Right lobe of liver (tissue), 6 donors: ENCODE measurements around the gene P2RX2. TPM values are rescaled to one million over a fixed set of nuclear protein-coding genes. Genes with fewer than 3 reads are reported as not detected.

Experiments
- ATAC-seq, 4 donors: fragments of 200-7000 bp; cut with Tn5 transposase; one replicate each; pipeline ENCODE4 v1.9.1; 2020; ENCODE audit warnings: mild to moderate bottlenecking in 4 of 4, moderate library complexity in 4 of 4
- DNase-seq, 3 donors: peaks; one replicate each; pipeline ENCODE4 v3.0.0-alpha.2; 2020
- H3K27ac ChIP-seq, 3 donors: fragments of 200-600 bp; one replicate each; pipeline ENCODE4 v1.8.0; 2022
- H3K27me3 ChIP-seq, 2 donors: fragments of 200-600 bp; one replicate each; pipeline ENCODE4 v1.8.0; 2022
- H3K36me3 ChIP-seq, 4 donors: fragments of 200-600 bp; sonication (generic) in 1 of 4; one replicate each; pipeline versions ENCODE4 v1.5.1 to v1.8.0; 2017 to 2022; ENCODE audit warnings: control low read depth in 1 of 4
- H3K4me1 ChIP-seq, 4 donors: fragments of 200-600 bp; sonication (generic) in 1 of 4; one replicate each; pipeline versions ENCODE4 v1.5.1 to v1.8.0; 2017 to 2022; ENCODE audit warnings: control low read depth in 1 of 4
- H3K4me3 ChIP-seq, 3 donors: fragments of 200-600 bp; one replicate each; pipeline ENCODE4 v1.8.0; 2022
- H3K9me3 ChIP-seq, 4 donors: fragments of 200-600 bp; sonication (generic) in 1 of 4; one replicate each; pipeline versions ENCODE4 v1.5.1 to v1.8.0; 2017 to 2022; ENCODE audit warnings: control low read depth in 1 of 4
- POLR2A ChIP-seq: fragments of 450-650 bp; IDR thresholded peaks from one replicate; pipeline ENCODE4 v1.6.1; 2017; ENCODE audit warnings: antibody characterized with exemption, mild to moderate bottlenecking
- WGBS: methylation state at CpG from one replicate; pipeline ENCODE4 v1.1.6; 2018; ENCODE audit warnings: low coverage, low lambda C conversion rate; ENCODE audit not compliant: insufficient coverage; ENCODE audit errors: missing lambda C conversion rate; 5-methylcytosine and 5-hydroxymethylcytosine counted together
- intact Hi-C, 2 donors: fragments of 100-400 bp; cut with DNase I; formaldehyde crosslinking; loops; one replicate each; pipeline versions ENCODE4 v1.11.2 to v1.14.1; 2022
- total RNA-seq, 6 experiments: library from RNA; depleted of rRNA in 2 of 6; stranded (reverse); fragments of >200 nt in 2 of 6; fragmentation: NEBNext Ultra II Directional in 3 of 6; extraction: Animal tissue kit (Norgen Biotek cat#: 25700) in 3 of 6; gene quantifications; one replicate each; pipeline versions ENCODE4 v1.1.0 to v1.2.4, GENCODE V29; 2016 to 2023
- TF ChIP-seq, protein P1 (sequence below), 4 donors: fragments of 200-600 bp in 3 of 4; fragments of 450-650 bp in 1 of 4; IDR thresholded peaks; one replicate each; pipeline versions ENCODE4 v1.5.1 to v1.8.0; 2016 to 2022; ENCODE audit warnings: antibody characterized with exemption in 4 of 4, mild to moderate bottlenecking in 2 of 4
- donor health status: DM: no; HTN: yes; CAD: no.
- donor health status: DM: no; HTN: no; CAD: no.
- donor health status: DM: no; HTN: no; CAD: no.
- donor health status: DM: no; HTN: yes; CAD: no.
- donor health status: DM: no; HTN: yes; CAD: no.

The P2RX2 gene
- total RNA-seq, 6 experiments from 2014 or later: not detected

- intact Hi-C loops: no loop called here
- no peak overlapping the region for H3K4me3 ChIP-seq
- no peaks in the 10 kb centered on the region for H3K9me3 ChIP-seq
- TF ChIP-seq, protein P1, sequence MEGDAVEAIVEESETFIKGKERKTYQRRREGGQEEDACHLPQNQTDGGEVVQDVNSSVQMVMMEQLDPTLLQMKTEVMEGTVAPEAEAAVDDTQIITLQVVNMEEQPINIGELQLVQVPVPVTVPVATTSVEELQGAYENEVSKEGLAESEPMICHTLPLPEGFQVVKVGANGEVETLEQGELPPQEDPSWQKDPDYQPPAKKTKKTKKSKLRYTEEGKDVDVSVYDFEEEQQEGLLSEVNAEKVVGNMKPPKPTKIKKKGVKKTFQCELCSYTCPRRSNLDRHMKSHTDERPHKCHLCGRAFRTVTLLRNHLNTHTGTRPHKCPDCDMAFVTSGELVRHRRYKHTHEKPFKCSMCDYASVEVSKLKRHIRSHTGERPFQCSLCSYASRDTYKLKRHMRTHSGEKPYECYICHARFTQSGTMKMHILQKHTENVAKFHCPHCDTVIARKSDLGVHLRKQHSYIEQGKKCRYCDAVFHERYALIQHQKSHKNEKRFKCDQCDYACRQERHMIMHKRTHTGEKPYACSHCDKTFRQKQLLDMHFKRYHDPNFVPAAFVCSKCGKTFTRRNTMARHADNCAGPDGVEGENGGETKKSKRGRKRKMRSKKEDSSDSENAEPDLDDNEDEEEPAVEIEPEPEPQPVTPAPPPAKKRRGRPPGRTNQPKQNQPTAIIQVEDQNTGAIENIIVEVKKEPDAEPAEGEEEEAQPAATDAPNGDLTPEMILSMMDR (IDR thresholded peaks at IDR 0.05): no peak
- TF ChIP-seq POLR2A: no peak
- no peaks in the 10 kb centered on the region for H3K27me3 ChIP-seq
- no peaks in the 10 kb centered on the region for H3K36me3 ChIP-seq
- ATAC-seq (no peak), DNase-seq (no peak)
- H3K27ac ChIP-seq: no peak overlapping the region
- H3K4me1 ChIP-seq: no peaks in the 10 kb centered on the region
- WGBS: 81% methylated on average over 20 of the region's 29 CpGs
These were observed 34.8 kb upstream of the P2RX2 start for GRCh38 chr12:132583736-132584135.

DNA sequence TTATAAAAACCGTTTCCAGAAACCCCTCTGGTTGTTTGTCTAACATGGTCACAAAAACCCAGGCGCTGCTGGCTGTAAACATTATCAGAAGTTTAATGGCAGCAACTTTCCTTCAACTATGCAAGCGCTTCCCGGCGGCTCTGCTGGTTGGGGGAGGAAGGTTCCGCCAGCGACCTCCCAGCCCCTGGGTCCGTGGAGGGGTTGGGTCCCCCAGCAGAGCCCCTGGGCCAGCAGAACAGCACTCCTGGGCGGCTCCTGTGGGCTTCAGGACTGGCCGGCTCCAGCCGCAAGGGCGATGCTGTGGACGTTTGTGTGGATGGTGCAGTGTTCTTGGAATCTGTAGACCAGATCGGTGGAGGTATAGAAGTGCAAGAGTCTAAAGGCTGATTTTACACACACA, 34.1 kb upstream of the P2RX2 start:
- no peaks in the 10 kb centered on the region for H3K27me3 ChIP-seq
- no peak for TF ChIP-seq POLR2A
- TF ChIP-seq, protein P1 (IDR thresholded peaks at IDR 0.05): no peak
- ATAC-seq (no peak), DNase-seq (no peak)
- H3K4me3 ChIP-seq: no peak overlapping the region
- no peaks in the 10 kb centered on the region for H3K9me3 ChIP-seq
- WGBS: 72% methylated on average over 3 of the region's 14 CpGs
- H3K4me1 ChIP-seq: no peaks in the 10 kb centered on the region
- intact Hi-C loops: no loop called here
- H3K36me3 ChIP-seq: no peaks in the 10 kb centered on the region
- H3K27ac ChIP-seq: no peak overlapping the region

- DNase-seq: no peak
- Histone ChIP-seq H3K4me1 (no peaks in the 10 kb centered on the region), H3K27ac (no peak overlapping the region), H3K9me3 (no peaks in the 10 kb centered on the region), H3K36me3 (no peaks in the 10 kb centered on the region), H3K27me3 (no peaks in the 10 kb centered on the region), H3K4me3 (no peak overlapping the region)
- no peak for ATAC-seq
- no peak for TF ChIP-seq POLR2A
- TF ChIP-seq, protein P1 (IDR thresholded peaks at IDR 0.05): no peak
- WGBS: 79% methylated on average over 14 of the region's 24 CpGs
- intact Hi-C loops: no loop called here
These were observed 33.4 kb upstream of the P2RX2 start for GRCh38 chr12:132585177-132585576.

GRCh38 chr12:132586929-132587328, 31.6 kb upstream of the P2RX2 start:
- Histone ChIP-seq H3K27me3 (no peaks in the 10 kb centered on the region), H3K4me1 (no peaks in the 10 kb centered on the region), H3K9me3 (no peaks in the 10 kb centered on the region), H3K4me3 (no peak overlapping the region), H3K27ac (no peak overlapping the region), H3K36me3 (no peaks in the 10 kb centered on the region)
- ATAC-seq: no peak
- DNase-seq: no peak
- 90% methylated on average over 17 of the region's 18 CpGs for WGBS
- intact Hi-C loops: no loop called here
- TF ChIP-seq, protein P1 (IDR thresholded peaks at IDR 0.05): no peak
- TF ChIP-seq POLR2A: no peak

DNA sequence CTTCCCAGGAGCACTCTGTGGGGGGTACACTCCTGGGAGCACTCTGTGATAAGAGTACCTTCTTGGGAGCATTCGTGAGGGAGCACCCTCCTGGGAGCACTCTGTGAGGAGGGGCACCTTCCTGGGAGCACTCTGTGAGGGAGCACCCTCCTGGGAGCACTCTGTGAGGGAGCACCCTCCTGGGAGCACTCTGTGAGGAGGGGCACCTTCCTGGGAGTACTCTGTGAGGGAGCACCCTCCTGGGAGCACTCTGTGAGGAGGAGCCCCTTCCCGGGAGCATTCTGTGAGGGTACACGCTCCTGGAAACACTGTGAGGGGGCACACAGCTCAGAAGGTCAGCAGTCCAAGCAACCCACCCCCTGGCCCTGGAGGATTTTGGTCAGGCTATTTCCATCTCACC, 30.8 kb upstream of the P2RX2 start:
- ATAC-seq (no peak), DNase-seq (no peak)
- Histone ChIP-seq H3K9me3 (no peaks in the 10 kb centered on the region), H3K36me3 (no peaks in the 10 kb centered on the region), H3K27ac (no peak overlapping the region), H3K4me3 (no peak overlapping the region), H3K27me3 (no peaks in the 10 kb centered on the region), H3K4me1 (no peaks in the 10 kb centered on the region)
- TF ChIP-seq POLR2A: no peak
- TF ChIP-seq, protein P1 (IDR thresholded peaks at IDR 0.05): no peak
- WGBS: no CpG with 5 or more reads among the region's 3 CpGs
- intact Hi-C loops: no loop called here
